Brain microvascular endothelial cell (primary cell): ENCODE data around the gene SPINDOC.

Experiments used
- DNase-seq: peaks from one replicate; pipeline ENCODE4 v3.0.0-alpha.2; 2020
- H3K27ac ChIP-seq: fragments of 250-450 bp; sonication (Bioruptor Pico); 2 replicates; pipeline ENCODE4 v1.5.1; 2020; ENCODE audit warnings: mild to moderate bottlenecking, moderate library complexity
- H3K27me3 ChIP-seq: fragments of 250-450 bp; sonication (Bioruptor Pico); replicated peaks from 2 replicates; pipeline ENCODE4 v1.5.1; 2020; ENCODE audit warnings: mild to moderate bottlenecking
- H3K36me3 ChIP-seq: fragments of 250-450 bp; sonication (Bioruptor Pico); replicated peaks from 2 replicates; pipeline ENCODE4 v1.5.1; 2020; ENCODE audit warnings: mild to moderate bottlenecking
- H3K4me3 ChIP-seq: 2 replicates; pipeline ENCODE4 v1.5.1; 2011; ENCODE audit warnings: low read depth, mild to moderate bottlenecking, control low read depth, low read length, moderate library complexity
- in situ Hi-C: cut with HindIII; loops from 2 replicates; pipeline ENCODE4 v1.10.0; 2017; ENCODE audit warnings: low sequenced_read_pairs, low pct_ligation_motif_present
- TF ChIP-seq, protein P1 (sequence below): IDR thresholded peaks from 2 replicates; pipeline ENCODE4 v1.5.1; 2011; ENCODE audit warnings: low read depth, mild to moderate bottlenecking, moderate library complexity, low read length, control low read depth, inconsistent platforms; ENCODE audit errors: missing control alignments

SPINDOC gene

DNA sequence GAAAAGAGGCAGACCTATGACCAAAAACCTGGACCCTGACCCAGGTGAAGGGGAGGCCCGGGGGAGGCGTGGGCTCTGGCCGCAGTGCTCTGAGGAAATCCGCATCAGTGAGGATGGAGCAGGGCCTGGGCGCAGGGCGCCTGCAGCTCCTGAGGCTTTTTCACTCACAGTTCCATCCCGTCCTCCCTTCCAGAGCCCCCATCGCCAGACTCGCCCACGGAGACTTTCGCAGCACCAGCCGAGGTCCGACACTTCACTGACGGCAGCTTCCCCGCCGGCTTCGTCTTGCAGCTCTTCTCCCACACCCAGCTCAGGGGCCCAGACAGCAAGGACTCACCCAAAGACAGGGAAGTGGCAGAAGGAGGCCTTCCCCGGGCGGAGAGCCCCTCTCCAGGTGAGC lies 5.4 kb downstream of the SPINDOC start:
- DNase-seq = no peak

DNA sequence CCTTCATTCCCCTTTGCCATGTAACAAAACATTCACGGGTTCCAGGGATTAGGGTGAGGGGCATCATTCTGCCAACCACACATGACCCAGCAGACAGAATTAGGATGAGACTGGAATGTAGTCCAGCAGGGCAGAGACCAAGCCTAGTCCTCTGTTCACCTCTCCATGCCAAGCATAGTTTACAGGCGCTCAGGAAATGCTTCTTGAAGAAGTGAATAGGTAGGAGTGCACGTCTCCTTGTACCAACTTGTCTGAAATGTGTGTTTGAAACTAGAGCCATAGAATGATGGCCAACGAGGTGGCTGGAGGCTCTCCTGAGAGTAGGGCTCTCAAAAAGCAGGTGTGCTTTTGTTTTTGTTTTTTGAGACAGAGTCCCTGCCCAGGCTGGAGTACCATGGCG lies 8.2 kb downstream of the SPINDOC start:
- in situ Hi-C loops = no loop called here
- TF ChIP-seq, protein P1, sequence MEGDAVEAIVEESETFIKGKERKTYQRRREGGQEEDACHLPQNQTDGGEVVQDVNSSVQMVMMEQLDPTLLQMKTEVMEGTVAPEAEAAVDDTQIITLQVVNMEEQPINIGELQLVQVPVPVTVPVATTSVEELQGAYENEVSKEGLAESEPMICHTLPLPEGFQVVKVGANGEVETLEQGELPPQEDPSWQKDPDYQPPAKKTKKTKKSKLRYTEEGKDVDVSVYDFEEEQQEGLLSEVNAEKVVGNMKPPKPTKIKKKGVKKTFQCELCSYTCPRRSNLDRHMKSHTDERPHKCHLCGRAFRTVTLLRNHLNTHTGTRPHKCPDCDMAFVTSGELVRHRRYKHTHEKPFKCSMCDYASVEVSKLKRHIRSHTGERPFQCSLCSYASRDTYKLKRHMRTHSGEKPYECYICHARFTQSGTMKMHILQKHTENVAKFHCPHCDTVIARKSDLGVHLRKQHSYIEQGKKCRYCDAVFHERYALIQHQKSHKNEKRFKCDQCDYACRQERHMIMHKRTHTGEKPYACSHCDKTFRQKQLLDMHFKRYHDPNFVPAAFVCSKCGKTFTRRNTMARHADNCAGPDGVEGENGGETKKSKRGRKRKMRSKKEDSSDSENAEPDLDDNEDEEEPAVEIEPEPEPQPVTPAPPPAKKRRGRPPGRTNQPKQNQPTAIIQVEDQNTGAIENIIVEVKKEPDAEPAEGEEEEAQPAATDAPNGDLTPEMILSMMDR = no peak
- H3K4me3 ChIP-seq = no peak overlapping the region
- no peak for DNase-seq
- H3K27ac ChIP-seq = no peak overlapping the region
- H3K36me3 ChIP-seq = peaks cover 74% of the 10 kb centered on the region
- no peaks in the 10 kb centered on the region for H3K27me3 ChIP-seq

More for the DNA sequence above, 5.4 kb downstream of the SPINDOC start:
- no peaks in the 10 kb centered on the region for H3K27me3 ChIP-seq
- in situ Hi-C loops = no loop called here
- TF ChIP-seq, protein P1 = no peak
- no peak overlapping the region for H3K4me3 ChIP-seq
- H3K36me3 ChIP-seq = peaks cover 63% of the 10 kb centered on the region
- H3K27ac ChIP-seq = no peak overlapping the region

DNA sequence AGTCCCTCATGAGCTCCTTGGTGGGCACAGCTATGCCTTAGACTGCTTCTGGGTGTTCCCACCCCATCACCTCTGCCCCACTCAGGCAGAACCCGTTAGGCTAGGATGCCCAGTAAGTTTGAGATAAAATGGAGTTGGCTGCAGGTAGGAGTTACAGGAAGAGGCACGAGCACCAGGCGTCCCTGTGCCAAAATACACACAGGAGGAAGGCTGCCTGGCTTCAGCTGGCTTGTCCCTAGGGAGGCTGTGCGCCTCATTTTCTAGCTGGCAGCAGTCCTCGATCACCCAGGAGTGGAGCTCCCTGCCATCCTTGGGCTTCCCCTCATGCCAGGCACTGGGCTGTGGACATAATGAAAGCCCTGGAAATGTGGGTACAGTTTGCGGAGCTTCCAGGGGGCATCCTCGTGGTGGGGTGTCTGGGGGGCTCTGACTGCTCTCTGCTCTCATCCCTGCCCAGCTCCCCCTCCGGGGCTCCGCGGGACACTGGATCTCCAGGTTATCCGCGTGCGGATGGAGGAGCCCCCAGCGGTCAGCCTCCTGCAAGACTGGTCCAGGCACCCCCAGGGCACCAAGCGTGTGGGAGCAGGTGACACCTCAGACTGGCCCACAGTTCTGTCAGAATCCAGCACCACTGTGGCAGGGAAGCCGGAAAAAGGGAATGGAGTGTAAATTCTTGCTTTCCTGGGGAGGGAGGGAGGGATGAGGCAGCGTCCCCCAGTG lies 13.4 kb downstream of the SPINDOC start:
- Histone ChIP-seq H3K27ac (no peak overlapping the region), H3K36me3 (peaks cover 39% of the 10 kb centered on the region), H3K4me3 (no peak overlapping the region), H3K27me3 (no peaks in the 10 kb centered on the region)
- TF ChIP-seq, protein P1 = no peak
- DNase-seq = no peak
- in situ Hi-C loops = loop anchor here (25.0 kb wide), 1 partner anchor 336 kb away; the partner anchor contains the start of gene MACROD1

DNA sequence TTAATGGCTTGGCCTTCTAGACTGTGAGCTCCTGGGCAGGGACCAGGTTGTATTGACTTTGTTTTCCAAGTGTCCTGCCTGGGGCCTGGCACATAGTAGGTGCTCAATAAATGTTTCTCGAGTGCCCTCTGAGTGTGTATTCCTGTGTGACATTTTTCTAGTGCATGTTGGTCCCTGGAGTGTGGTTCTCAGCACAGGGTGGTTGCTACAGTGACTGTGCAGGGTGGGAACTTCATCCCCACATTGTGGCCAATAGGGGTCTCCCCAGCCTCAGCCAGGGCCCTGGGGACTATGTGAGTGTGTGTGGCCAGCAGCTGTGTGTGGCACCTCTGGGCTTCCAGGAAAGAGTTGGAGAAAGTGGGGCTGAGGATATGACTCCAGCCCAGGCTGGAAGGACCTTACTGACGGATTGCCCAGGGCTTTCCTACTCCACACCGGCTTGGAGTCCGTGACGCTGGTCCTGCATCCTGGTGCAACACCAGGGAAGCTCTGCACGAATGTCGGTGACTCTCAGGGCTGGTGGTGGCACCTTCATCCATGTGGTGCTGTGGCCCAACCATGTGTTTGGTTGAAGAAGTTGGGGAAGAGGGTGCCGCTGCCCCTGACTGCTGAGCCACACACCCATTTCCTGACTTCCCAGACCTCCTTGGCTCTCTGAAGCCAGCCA lies 16.7 kb downstream of the SPINDOC start:
- H3K27ac ChIP-seq = no peak overlapping the region
- TF ChIP-seq, protein P1 = peak; percentile 71
- H3K36me3 ChIP-seq = peaks cover 13% of the 10 kb centered on the region
- no peaks in the 10 kb centered on the region for H3K27me3 ChIP-seq
- DNase-seq = peak; percentile 6
- no peak overlapping the region for H3K4me3 ChIP-seq
- in situ Hi-C loops = loop anchor here (25.0 kb wide), 1 partner anchor 332 kb away; the partner anchor contains the start of gene MACROD1

DNA sequence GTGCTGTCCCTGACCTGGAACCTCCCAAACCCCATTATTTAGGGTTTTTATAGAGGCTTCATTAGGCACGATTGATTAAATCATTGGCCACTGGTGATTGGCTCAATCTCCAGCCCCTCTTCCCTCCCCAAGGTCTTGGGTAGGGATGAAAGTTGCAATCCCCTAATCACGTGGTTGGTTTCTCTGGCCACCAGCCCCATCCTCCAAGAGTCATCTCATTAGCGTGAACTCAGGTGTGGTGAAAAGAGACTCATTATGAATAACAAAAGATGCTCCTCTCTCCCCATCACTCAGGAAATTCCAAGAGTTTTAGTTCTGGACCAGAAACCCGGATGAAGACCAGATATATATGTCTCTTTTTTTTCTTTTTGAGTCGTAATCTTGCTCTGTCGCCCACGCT lies 18.1 kb downstream of the SPINDOC start:
- no peak for DNase-seq
- TF ChIP-seq, protein P1 = no peak
- no peaks in the 10 kb centered on the region for H3K27me3 ChIP-seq
- in situ Hi-C loops = loop anchor here (25.0 kb wide), 1 partner anchor 331 kb away; the partner anchor contains the start of gene MACROD1
- H3K4me3 ChIP-seq = no peak overlapping the region
- H3K27ac ChIP-seq = no peak overlapping the region
- H3K36me3 ChIP-seq = peaks cover 6% of the 10 kb centered on the region
